H1 (cell line): ENCODE measurements around the gene PPP2R3C. TPM values are rescaled to one million over a fixed set of nuclear protein-coding genes. Genes with fewer than 3 reads are reported as not detected.

Experiments
- BCL11A ChIP-seq, 2 experiments: IDR thresholded peaks; one replicate each; pipeline ENCODE4 v1.6.1; 2011; ENCODE audit warnings: low read depth in 2 of 2, low read length in 2 of 2, mild to moderate bottlenecking in 2 of 2
- HDAC6 ChIP-seq: IDR thresholded peaks from one replicate; pipeline ENCODE4 v1.7.1; 2012; ENCODE audit warnings: low read depth, mild to moderate bottlenecking, inconsistent platforms, low read length, moderate library complexity
- RFX5 ChIP-seq: IDR thresholded peaks from 2 replicates; pipeline ENCODE4 v1.6.1; 2011; ENCODE audit warnings: low read depth, low read length, improper control_type of control experiment, borderline replicate concordance
- polyA plus RNA-seq, 7 experiments: library from polyadenylated mRNA; depleted of rRNA in 3 of 7; stranded (reverse) in 5 of 7; unstranded in 2 of 7; fragments of >200 nt in 5 of 7; fragments of 200-250 nt in 2 of 7; gene quantifications; 1 replicate in 5 of 7; 2 replicates in 1 of 7; 4 replicates in 1 of 7; pipeline versions ENCODE4 v1.2.1 to v1.2.3, GENCODE V29; 2011 to 2013; ENCODE audit warnings: missing spikeins in 2 of 7, mixed read lengths in 2 of 7
- total RNA-seq: library from RNA; stranded (reverse); fragmentation: NEBNext Ultra II Directional; extraction: Animal tissue kit (Norgen Biotek cat#: 25700); gene quantifications from 2 replicates; pipeline ENCODE4 v1.2.1, GENCODE V29; 2021
- TF ChIP-seq, protein P1 (sequence below): IDR thresholded peaks from 2 replicates; pipeline ENCODE4 v1.6.1; 2012; ENCODE audit warnings: inconsistent platforms
- TF ChIP-seq, protein P2 (sequence below): fragments of 300-600 bp; sonication (generic); IDR thresholded peaks from 2 replicates; pipeline ENCODE4 v1.7.1; 2012; ENCODE audit warnings: low read length, moderate library complexity, mild to moderate bottlenecking, inconsistent platforms; ENCODE audit not compliant: insufficient replicate concordance

PPP2R3C gene
- total and polyA plus RNA-seq, 2 of the 8 experiments (the other 6 are each of a cell fraction or from before 2014, with no cell fraction given): 7.1 to 26.7 TPM

DNA sequence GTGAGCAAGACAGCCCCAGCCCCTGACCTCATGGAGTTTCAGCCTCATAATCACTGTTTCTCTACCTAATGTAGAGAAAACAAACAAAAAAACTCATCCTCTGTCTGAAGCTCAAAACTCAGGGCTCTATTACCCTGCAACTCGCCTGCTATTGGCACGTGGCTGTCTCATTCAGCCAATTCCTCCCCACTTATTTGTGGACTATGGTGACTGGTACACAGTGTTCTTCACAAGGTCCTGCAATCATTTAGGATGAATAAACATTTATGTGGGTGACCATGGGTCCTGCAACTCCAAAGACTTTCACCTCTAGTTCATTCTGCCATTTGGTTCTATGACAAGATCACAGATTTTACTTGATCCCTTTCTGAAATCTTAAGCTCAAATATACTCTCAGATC lies 4.7 kb downstream of the PPP2R3C start (continued):
- TF ChIP-seq, protein P1, sequence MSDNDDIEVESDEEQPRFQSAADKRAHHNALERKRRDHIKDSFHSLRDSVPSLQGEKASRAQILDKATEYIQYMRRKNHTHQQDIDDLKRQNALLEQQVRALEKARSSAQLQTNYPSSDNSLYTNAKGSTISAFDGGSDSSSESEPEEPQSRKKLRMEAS: no peak
- TF ChIP-seq BCL11A (IDR thresholded peaks at IDR 0.05; ENCODE audit: low read depth in 2 of 2, low read length in 2 of 2) (no peak), HDAC6 (no peak), RFX5 (no peak)
- TF ChIP-seq, protein P2, sequence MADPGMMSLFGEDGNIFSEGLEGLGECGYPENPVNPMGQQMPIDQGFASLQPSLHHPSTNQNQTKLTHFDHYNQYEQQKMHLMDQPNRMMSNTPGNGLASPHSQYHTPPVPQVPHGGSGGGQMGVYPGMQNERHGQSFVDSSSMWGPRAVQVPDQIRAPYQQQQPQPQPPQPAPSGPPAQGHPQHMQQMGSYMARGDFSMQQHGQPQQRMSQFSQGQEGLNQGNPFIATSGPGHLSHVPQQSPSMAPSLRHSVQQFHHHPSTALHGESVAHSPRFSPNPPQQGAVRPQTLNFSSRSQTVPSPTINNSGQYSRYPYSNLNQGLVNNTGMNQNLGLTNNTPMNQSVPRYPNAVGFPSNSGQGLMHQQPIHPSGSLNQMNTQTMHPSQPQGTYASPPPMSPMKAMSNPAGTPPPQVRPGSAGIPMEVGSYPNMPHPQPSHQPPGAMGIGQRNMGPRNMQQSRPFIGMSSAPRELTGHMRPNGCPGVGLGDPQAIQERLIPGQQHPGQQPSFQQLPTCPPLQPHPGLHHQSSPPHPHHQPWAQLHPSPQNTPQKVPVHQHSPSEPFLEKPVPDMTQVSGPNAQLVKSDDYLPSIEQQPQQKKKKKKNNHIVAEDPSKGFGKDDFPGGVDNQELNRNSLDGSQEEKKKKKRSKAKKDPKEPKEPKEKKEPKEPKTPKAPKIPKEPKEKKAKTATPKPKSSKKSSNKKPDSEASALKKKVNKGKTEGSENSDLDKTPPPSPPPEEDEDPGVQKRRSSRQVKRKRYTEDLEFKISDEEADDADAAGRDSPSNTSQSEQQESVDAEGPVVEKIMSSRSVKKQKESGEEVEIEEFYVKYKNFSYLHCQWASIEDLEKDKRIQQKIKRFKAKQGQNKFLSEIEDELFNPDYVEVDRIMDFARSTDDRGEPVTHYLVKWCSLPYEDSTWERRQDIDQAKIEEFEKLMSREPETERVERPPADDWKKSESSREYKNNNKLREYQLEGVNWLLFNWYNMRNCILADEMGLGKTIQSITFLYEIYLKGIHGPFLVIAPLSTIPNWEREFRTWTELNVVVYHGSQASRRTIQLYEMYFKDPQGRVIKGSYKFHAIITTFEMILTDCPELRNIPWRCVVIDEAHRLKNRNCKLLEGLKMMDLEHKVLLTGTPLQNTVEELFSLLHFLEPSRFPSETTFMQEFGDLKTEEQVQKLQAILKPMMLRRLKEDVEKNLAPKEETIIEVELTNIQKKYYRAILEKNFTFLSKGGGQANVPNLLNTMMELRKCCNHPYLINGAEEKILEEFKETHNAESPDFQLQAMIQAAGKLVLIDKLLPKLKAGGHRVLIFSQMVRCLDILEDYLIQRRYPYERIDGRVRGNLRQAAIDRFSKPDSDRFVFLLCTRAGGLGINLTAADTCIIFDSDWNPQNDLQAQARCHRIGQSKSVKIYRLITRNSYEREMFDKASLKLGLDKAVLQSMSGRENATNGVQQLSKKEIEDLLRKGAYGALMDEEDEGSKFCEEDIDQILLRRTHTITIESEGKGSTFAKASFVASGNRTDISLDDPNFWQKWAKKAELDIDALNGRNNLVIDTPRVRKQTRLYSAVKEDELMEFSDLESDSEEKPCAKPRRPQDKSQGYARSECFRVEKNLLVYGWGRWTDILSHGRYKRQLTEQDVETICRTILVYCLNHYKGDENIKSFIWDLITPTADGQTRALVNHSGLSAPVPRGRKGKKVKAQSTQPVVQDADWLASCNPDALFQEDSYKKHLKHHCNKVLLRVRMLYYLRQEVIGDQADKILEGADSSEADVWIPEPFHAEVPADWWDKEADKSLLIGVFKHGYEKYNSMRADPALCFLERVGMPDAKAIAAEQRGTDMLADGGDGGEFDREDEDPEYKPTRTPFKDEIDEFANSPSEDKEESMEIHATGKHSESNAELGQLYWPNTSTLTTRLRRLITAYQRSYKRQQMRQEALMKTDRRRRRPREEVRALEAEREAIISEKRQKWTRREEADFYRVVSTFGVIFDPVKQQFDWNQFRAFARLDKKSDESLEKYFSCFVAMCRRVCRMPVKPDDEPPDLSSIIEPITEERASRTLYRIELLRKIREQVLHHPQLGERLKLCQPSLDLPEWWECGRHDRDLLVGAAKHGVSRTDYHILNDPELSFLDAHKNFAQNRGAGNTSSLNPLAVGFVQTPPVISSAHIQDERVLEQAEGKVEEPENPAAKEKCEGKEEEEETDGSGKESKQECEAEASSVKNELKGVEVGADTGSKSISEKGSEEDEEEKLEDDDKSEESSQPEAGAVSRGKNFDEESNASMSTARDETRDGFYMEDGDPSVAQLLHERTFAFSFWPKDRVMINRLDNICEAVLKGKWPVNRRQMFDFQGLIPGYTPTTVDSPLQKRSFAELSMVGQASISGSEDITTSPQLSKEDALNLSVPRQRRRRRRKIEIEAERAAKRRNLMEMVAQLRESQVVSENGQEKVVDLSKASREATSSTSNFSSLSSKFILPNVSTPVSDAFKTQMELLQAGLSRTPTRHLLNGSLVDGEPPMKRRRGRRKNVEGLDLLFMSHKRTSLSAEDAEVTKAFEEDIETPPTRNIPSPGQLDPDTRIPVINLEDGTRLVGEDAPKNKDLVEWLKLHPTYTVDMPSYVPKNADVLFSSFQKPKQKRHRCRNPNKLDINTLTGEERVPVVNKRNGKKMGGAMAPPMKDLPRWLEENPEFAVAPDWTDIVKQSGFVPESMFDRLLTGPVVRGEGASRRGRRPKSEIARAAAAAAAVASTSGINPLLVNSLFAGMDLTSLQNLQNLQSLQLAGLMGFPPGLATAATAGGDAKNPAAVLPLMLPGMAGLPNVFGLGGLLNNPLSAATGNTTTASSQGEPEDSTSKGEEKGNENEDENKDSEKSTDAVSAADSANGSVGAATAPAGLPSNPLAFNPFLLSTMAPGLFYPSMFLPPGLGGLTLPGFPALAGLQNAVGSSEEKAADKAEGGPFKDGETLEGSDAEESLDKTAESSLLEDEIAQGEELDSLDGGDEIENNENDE: no peak
